IPS-11a (cell line): ENCODE data around the gene TPRG1L.
A peak's percentile ranks its signal among the peaks of the same experiment; 100 is the strongest.
"Not testable (repeated sequence)": the region's sequence is repeated elsewhere in the genome, so short reads cannot be mapped to it uniquely, and the experiment has no call there.

Experiments used
- H3K4me3 ChIP-seq: one replicate; pipeline ENCODE4 v1.5.1; 2013; ENCODE audit warnings: low read depth, low read length, control low read depth

TPRG1L gene

GRCh38 chr1:3624200-3625136 lies at the start of gene TPRG1L:
Gene TPRG1L (plus strand): TSS chr1:3625015. CDS start chr1:3625073, 58 bp downstream.
- H3K4me3 ChIP-seq = peak within 1 kb of the TSS; percentile 70

- not testable (repeated sequence) for H3K4me3 ChIP-seq
Measured at GRCh38 chr1:3575515-3575914, 49.3 kb upstream of the TPRG1L start.

- H3K4me3 ChIP-seq = no peak overlapping the region
Measured at GRCh38 chr1:3575993-3576392, 48.8 kb upstream of the TPRG1L start.

DNA sequence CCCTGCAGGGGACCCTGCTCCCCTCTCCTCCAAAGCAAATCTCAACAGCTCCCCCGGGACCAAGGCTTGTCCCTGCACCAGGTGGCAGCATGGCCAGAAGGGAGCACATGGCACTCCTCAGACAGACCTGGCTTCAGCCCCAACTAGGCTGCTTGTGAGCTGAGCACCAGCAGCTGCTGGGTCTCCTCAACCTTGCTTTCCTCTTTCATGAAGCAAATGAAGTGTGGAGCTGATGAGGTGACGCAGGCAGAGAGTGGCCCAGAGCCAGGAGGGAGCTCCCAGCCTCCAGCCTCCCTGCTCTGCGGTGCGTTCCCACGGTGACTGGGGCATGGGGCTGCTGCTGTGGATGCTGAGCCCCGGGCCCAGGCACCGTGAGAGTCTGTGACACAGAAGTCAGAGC lies 47.5 kb upstream of the TPRG1L start:
- H3K4me3 ChIP-seq = no peak overlapping the region

- H3K4me3 ChIP-seq = no peak overlapping the region
Measured at GRCh38 chr1:3577711-3578432, 46.9 kb upstream of the TPRG1L start.

GRCh38 chr1:3578433-3578805 lies 46.4 kb upstream of the TPRG1L start:
- no peak overlapping the region for H3K4me3 ChIP-seq

DNA sequence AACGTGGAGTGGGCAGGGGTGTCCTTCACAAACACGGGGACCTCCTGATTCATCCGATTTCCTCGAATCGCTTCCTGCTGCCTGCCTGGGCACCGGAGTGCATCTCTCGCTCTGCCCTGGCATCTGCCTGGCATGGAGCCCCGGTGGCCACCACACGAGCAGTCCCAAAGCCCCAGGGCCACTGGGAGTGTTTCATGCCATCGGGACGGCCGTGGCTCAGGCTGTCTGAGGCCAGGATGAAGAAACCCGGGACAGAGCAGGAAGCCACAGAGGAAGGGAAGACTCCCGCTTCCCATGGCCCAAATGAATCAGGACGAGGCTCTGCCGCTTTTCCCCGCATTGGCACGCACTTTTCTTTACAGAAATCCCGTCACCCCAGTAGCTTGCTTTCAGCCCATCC lies 45.9 kb upstream of the TPRG1L start:
- H3K4me3 ChIP-seq = no peak overlapping the region

GRCh38 chr1:3579626-3580025 lies 45.2 kb upstream of the TPRG1L start:
- H3K4me3 ChIP-seq = no peak overlapping the region

DNA sequence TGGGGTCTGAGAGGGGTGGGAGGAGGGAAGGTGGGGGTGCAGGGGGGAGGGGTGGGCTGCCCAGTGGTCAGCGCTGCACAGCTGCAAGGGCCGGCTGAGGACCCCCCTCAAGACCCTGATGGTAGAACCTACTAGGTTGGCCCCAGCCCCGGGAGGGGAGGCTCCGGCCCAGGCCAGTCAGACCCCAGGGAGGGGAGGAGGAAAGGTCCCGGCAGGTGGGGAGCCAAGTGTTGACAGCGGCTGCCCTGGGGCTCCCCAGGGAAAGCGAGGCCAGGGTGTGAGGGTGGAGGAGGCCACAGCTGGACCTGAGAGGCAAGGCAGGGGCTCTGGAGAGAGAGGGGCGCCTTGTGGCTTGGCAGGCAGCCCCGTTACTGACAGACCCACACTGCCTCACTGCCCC lies 44.6 kb upstream of the TPRG1L start:
- H3K4me3 ChIP-seq = no peak overlapping the region

DNA sequence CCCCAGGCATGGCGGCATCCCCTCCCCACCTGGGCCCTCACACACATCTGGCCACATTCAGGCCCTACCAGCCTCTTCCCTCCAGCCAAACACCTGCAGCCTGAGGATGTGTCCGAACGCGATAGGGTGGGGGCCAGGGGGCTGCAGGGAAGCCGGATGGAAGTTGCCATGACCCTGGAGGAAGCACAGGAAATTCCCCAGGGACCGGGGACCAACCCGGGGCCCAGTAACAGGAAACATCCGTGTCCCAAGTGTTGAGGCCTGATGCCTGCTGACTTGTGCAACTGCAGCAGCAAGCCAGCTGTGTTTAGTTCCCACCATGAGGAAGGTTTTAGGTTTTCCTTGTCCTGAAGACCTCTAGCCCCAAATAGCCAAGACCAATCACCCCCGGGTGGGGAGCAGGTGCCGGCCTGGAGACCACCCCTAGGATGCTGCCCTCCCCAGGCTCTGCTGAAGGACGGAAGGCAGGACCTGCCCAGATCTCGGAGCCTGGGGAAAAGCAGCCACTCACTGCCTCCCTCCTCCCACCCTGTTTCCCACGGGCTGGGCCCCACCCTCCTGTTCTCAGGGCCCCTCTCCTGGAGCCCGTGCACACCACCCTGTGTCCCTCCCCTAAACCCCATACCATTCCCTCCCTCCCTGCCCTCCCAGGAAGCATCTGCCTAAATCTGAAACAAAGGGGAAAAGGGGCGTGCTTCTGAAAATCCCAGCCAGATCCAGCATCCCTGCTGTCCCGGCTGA lies 43.3 kb upstream of the TPRG1L start:
- H3K4me3 ChIP-seq = no peak overlapping the region

- H3K4me3 ChIP-seq = not testable (repeated sequence)
Measured at GRCh38 chr1:3583751-3584150, 41.1 kb upstream of the TPRG1L start.

GRCh38 chr1:3584915-3585314 lies 39.9 kb upstream of the TPRG1L start:
- H3K4me3 ChIP-seq = no peak overlapping the region

- H3K4me3 ChIP-seq = not testable (repeated sequence)
Measured at GRCh38 chr1:3585353-3585868, 39.4 kb upstream of the TPRG1L start.

DNA sequence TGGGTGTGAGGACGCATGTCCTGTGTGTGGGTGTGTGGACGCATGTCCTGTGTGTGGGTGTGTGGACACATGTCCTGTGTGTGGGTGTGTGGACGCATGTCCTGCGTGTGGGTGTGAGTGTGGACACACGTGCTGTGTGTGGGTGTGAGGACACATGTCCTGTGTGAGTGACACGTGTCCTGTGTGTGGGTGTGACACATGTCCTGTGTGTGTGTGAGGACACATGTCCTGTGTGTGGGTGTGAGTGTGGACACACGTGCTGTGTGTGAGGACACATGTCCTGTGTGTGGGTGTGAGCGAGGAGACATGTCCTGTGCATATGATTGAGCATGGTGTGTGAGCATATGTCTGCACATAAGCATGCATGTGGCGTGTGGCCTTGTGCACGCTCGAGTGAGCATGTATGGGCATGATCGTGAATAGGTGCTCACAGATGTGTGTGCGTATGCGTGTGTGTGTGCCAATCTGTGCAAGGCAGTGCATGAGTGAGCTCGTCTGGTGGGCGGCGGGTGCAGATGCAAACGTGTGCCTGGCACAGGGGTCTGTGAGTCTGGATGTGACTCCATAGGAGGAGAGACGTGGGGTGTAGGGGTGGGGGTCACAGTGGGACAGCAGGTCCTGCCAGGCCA lies 38.8 kb upstream of the TPRG1L start:
- no peak overlapping the region for H3K4me3 ChIP-seq

- no peak overlapping the region for H3K4me3 ChIP-seq
Measured at GRCh38 chr1:3586986-3587759, 37.6 kb upstream of the TPRG1L start.

DNA sequence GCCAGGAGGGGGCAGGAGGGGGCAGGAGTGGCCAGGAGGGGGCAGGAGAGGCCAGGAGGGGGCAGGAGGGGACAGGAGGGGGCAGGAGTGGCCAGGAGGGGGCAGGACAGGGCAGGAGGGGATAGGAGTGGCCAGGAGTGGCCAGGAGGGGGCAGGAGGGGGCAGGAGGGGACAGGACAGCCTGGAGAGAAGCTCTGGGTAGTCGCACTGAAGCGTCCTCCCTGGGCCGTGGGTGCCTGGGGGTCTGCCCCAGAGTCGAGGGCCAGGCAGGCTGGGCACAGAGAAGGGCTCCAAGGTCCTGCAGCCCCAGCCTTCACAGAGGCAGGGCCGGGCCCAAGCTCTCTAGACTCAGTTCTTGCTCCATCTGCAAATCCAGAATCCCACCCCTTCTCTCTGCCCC lies 36.4 kb upstream of the TPRG1L start:
- H3K4me3 ChIP-seq = no peak overlapping the region

- H3K4me3 ChIP-seq = no peak overlapping the region
Measured at GRCh38 chr1:3590139-3590763, 34.6 kb upstream of the TPRG1L start.

- no peak overlapping the region for H3K4me3 ChIP-seq
Measured at GRCh38 chr1:3590951-3591865, 33.6 kb upstream of the TPRG1L start.

- no peak overlapping the region for H3K4me3 ChIP-seq
Measured at GRCh38 chr1:3593334-3593733, 31.5 kb upstream of the TPRG1L start.
